Epithelial cell of esophagus (primary cell): ENCODE data around the gene CLCN3.
"Not testable (repeated sequence)": the region's sequence is repeated elsewhere in the genome, so short reads cannot be mapped to it uniquely, and the experiment has no call there.

Experiments
- DNase-seq: peaks from one replicate; pipeline ENCODE4 v3.0.0; 2010; ENCODE audit warnings: low read depth
- H3K4me3 ChIP-seq: 2 replicates; pipeline ENCODE4 v1.5.1; 2011; ENCODE audit warnings: mild to moderate bottlenecking, low read length, control low read depth
- TF ChIP-seq, protein P1 (sequence below): IDR thresholded peaks from 2 replicates; pipeline ENCODE4 v1.5.1; 2011; ENCODE audit warnings: low read depth, mild to moderate bottlenecking, low read length, control low read depth, inconsistent platforms; ENCODE audit not compliant: insufficient read depth; ENCODE audit errors: missing control alignments

Gene CLCN3

DNA sequence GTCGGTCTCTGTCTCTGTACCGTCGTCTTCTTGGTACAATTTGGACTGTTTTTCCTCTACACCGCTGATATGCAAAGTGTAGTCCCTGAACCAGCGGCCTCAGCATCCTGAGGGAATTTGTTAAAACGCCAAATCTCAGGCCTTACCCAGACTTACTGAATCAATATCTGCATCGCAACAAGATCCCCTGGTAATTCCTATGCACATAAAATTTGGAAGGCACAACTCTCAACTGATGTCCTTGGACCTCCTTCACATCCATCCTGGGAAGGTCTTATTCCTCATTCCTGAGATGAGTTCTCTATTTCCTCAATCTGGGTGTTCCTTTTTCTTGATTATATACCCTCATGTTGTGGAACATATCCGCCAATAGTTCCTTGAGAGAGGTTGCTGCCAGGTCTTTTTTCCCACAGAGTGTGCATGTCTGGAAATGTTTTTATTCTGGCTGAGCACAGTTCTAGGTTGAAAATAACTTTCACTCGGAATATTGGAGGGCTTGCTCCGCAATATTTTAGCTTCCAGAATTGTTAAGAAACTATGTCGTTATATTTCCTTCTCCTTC, 138.1 kb downstream of the CLCN3 start:
- no peak overlapping the region for H3K4me3 ChIP-seq
- TF ChIP-seq, protein P1, sequence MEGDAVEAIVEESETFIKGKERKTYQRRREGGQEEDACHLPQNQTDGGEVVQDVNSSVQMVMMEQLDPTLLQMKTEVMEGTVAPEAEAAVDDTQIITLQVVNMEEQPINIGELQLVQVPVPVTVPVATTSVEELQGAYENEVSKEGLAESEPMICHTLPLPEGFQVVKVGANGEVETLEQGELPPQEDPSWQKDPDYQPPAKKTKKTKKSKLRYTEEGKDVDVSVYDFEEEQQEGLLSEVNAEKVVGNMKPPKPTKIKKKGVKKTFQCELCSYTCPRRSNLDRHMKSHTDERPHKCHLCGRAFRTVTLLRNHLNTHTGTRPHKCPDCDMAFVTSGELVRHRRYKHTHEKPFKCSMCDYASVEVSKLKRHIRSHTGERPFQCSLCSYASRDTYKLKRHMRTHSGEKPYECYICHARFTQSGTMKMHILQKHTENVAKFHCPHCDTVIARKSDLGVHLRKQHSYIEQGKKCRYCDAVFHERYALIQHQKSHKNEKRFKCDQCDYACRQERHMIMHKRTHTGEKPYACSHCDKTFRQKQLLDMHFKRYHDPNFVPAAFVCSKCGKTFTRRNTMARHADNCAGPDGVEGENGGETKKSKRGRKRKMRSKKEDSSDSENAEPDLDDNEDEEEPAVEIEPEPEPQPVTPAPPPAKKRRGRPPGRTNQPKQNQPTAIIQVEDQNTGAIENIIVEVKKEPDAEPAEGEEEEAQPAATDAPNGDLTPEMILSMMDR: no peak

DNA sequence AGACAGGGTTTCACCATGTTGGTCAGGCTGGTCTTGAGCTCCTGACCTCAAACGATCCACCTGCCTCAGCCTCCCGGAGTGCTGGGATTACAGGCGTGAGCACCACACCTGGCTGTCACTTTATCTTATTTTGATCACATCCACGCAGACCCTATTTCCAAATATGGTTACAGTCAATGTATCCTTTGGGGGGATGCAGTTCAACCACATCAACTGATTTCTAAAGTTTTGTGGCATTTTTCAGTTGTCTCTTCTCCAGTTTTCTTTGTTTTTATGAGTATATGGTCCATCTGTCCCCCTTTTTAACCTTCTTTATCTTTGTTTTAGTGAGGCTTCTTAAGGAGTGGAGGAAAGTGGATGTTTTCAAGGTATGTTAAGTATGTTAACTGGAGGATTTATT, 141.5 kb downstream of the CLCN3 start:
- DNase-seq: no peak
- TF ChIP-seq, protein P1: no peak
- no peak overlapping the region for H3K4me3 ChIP-seq

More for the DNA sequence above, 138.1 kb downstream of the CLCN3 start:
- no peak for DNase-seq

DNA sequence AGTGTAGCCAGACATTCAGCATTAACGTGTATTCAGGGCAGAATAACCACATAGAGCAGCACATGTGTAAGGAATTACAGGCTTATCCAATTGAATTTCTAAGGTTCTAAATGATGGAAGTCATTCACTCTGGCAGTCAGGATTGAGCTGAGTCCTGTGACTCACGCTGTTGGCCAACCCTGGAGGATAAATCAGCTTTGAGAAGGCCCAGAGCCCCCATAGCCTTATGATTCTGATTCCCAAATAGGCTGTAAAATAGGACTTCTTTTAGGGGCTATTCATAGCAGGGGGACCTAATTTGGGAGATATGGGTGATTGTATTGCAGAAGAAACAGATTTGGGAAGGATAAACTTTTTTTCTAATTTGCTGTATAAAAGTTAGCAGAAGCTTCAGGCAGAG, 145.5 kb downstream of the CLCN3 start:
- peak; percentile 35 for DNase-seq
- TF ChIP-seq, protein P1: no peak
- no peak overlapping the region for H3K4me3 ChIP-seq

DNA sequence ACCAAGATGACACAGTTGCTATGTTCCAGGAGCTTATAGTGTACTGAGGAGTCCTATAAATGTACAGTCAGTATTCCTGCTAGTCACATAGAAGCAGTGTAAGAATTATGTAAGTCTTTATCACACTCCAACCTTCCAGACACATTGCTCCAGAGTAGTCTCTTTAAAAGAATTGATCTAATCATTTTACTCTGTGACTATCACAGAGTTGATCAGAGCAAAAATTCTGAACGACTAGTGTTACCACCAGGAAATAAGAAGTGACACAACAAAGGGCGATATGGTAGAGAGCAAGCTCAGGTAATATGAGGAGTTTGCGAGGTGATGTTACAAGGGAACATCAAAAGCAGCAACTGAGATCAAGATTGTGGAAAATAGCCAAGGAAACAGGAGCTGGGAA, 146.4 kb downstream of the CLCN3 start:
- no peak for DNase-seq
- TF ChIP-seq, protein P1: no peak
- H3K4me3 ChIP-seq: no peak overlapping the region

DNA sequence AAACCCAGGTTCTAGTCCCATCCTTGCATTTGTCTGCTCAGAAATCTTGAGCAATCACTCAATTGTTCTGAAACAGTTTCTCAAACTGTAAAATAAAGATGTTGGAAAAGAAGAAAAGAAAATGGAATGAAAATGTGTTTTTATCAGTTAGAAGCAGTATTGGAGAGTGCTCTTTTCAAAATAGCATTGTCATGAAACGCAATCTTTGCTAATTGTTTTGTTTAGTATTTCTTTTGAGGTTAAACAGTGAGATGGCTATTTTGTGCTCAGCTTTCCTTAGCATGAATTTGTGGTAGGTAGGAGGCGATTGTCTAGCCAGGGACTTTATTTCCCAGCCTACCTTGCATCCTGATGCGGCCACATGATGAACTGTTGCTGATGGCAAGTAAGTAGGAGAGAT, 148.0 kb downstream of the CLCN3 start:
- H3K4me3 ChIP-seq: no peak overlapping the region
- TF ChIP-seq, protein P1: no peak
- DNase-seq: no peak

DNA sequence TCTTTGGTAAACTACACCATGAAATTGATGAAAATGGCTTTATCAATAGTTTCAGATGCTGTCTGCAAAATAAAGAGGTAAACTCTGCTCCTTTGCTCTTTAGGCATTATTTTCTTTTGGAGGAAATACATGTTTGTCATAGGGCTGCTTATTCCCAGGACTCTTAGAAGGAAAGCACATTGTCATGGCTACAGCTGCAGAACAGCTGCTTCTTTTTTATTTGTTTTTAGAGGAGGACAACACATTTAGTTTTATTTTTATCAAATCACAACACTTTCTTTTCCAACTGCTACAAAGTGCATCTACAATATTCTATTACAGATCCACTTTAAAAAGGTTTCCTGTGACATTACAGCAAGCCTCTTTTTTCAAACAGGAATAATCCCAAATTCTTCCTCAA, 150.0 kb downstream of the CLCN3 start:
- TF ChIP-seq, protein P1: no peak
- no peak for DNase-seq
- H3K4me3 ChIP-seq: no peak overlapping the region

DNA sequence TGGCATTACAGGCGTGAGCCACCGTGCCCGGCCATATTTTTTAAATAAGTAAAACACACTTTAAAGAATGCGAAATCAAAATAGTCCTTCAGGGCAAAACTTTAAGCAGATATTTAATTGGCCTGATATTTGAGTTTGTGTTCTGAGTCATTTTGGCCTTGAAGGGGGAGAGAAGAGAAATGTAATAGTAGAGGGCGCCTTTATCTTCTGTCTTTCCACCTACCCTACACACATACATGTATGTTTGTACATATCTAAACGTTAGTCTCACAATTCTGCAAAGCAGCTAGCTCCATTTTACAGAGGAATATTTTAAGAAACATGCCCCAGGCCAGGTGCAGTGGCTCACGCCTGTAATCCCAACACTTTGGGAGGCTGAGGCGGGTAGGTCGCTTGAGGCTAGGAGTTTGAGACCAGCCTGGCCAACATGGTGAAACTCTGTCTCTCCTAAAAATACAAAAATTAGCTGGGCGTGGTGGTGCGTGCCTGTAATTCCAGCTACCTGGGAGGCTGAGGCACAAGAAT, 151.2 kb downstream of the CLCN3 start:
- not testable (repeated sequence) for DNase-seq

More for the DNA sequence above, 151.2 kb downstream of the CLCN3 start:
- not testable (repeated sequence) for H3K4me3 ChIP-seq
